NCI-H2107 treated with DMSO at 0.1 percent for 48 hours (cell line): ENCODE measurements around the gene HOXA4.

ENCODE experiments used
- DNase-seq: peaks from one replicate; lab custom pipeline; 2025; ENCODE audit not compliant: unreplicated experiment; lab: John Stamatoyannopoulos, UW

The HOXA4 gene

GRCh38 chr7:27117887-27118491, 12.6 kb downstream of the HOXA4 start:
- DNase-seq = no peak

DNA sequence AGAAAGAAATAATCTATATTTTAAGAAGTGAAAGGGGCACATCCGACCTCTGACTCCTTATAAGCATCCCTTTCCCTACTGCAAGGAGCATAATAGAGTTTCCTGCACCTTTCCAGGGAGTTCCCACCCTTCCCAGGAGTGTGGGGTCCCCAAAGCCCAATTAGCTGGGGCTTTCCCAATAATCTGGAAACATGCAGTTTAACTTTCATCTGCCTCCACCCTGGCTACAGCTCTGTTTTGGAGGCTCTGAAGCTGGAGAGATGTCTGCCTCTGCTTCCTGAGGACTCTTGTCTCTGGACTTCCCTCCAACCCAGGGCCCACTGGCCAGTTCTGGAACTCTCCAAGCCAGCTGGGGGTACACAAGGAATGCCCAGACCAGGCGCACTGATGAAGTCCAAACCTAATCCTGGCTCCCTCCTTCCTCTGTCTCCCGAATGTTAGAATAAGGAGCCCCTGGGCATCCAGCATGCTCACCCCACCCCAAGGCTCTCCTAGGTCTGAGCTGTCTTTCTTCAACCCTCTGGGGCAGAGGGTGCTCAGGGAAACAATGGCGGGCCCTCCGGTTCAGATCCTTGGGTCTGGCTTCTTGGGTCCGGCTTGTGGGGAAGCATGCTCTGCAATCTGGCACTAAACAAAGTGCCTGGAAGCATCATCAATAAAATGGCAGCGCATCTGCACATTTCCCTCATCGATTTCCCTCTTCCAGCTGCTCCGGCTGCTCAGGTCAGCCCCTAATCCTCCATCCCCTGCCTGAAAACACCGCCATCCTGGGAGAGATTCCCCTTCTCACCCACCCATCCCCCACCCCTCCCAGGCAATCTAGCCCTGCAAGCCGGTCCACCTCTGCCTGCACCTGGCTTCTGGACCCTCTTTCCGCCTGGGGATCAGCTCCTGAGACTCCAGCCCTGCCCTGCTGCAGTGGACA, 13.3 kb downstream of the HOXA4 start:
- no peak for DNase-seq

- DNase-seq = no peak
Measured at GRCh38 chr7:27116031-27116961, 14.3 kb downstream of the HOXA4 start.

GRCh38 chr7:27115221-27116026, 15.1 kb downstream of the HOXA4 start:
- no peak for DNase-seq

DNA sequence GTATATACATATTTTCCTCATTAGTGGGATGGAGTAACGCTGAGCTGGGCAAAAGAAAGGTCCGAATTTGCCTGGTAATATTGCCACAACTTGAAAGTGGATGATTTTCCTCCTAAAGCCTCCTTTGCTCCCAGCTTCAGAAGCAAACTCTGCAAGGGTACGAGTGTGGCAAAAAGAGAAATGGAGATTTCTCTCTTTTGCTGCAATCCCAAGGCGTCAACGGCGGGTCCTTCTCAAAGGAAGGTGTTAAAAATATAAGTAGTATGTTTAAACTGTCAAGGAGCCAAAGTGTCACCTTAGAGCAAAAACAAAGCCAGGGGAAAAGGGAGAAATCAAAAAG, 15.7 kb downstream of the HOXA4 start:
- no peak for DNase-seq

- no peak for DNase-seq
Measured at GRCh38 chr7:27113991-27114769, 16.4 kb downstream of the HOXA4 start.

DNA sequence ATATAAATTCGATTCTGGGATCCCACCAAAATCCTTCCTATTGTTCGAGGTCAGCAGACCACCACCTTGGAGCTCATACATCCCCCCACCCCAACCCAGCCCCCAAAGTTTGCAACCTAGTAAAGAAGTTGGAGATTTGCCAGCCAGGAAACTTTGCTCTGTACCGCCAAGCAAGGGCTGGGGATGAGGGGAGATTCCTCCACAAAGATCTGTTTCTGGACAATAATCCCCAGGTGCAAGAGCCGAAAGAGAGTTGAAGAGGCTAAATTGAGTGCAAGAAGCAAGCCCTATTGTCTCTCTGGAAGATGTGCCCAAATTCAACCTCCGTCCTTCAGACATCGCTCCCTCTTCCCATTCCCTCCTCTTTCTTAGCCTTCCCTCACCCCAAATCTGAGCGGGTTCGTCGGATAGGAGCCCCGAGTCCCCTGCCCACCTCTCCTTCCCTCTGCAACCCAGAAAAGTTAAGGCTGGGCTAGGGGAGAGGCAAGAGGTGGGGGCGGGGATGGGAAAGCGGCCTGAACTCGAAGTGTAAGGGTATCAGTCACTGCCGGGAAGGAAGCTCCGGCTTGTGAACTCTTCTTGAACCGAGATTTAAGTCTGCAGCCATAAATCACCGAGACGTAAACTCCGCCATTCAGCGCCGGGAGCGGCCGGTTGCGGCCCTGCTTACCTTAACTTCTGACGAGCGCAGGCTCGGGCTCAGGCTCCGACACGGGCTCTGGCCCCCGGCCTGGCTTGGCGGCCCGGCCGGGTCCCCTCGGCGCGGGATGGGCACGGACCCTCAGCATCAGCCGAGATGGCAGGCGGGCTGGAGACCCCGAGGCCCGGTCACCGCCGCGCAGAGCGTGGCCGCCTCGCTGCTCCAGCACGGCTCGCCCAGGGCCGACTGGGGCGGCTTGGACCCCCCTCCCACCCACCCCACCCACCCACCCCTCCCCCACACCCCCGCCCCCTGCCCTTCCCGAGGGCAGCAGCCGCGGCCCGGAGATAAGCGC, 17.3 kb downstream of the HOXA4 start:
- DNase-seq = no peak

DNA sequence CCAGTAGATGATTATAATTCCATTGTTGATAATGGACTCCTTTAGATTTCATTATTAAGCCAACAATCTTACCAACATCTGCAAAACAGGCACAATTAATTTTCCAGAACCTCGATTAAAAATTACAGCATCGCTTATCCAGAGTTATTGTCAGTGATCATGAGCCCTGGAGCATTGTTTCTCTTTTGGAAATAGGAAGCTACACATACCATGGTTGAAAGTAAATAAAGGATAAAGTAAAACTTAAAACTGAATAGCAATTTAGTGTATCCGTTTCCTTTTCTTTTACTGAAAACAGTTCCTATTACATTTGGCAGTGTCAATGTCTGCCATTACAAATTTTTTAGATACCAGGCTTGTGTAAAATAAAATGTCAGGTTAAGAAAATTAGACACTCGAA, 18.2 kb downstream of the HOXA4 start:
- no peak for DNase-seq

DNA sequence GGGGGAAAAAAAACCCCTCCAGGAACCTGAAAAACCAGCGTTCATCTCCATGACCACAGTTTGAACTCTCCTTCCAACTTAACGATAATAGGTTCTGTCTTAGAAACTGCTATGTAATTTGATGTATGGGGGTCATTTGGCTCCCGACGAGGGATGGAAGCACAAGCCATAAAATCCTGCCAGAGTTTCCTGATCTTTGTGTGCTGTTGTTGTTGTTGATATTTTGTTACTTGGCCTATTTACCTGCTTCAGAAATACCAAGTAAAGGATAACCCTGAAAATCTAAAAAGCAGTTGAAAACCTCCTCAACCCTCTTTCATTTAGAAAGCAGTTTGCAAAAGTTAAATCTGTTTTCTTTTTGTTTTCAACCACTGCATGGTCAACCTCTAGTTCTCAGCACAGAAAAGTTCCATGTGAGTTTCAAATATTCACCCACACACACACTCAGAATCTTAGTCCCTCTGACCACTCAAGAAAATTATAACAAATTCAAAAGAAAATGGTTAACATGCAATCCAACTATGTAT, 18.7 kb downstream of the HOXA4 start:
- DNase-seq = no peak

- DNase-seq = no peak
Measured at GRCh38 chr7:27111042-27111750, 19.4 kb downstream of the HOXA4 start.

- no peak for DNase-seq
Measured at GRCh38 chr7:27110186-27111031, 20.1 kb downstream of the HOXA4 start.

GRCh38 chr7:27109466-27110185, 20.9 kb downstream of the HOXA4 start:
- DNase-seq = no peak

- DNase-seq = no peak
Measured at GRCh38 chr7:27108390-27109127, 22.0 kb downstream of the HOXA4 start.

- DNase-seq = no peak
Measured at GRCh38 chr7:27107391-27108381, 22.9 kb downstream of the HOXA4 start.

- no peak for DNase-seq
Measured at GRCh38 chr7:27106901-27107240, 23.7 kb downstream of the HOXA4 start.
